Measurements from ENCODE around the gene ABHD11.

- TF ChIP-seq POLR2AphosphoS5 (IDR thresholded peaks at IDR 0.05) (no peak), CTCF (IDR thresholded peaks at IDR 0.05) (no peak)
These were observed 36.3 kb upstream of the ABHD11 start for GRCh38 chr7:73774923-73775322.
